Neuronal stem cell (in vitro differentiated cells): ENCODE data around the gene ST14.

Source experiments
- DNase-seq: peaks from one replicate; pipeline ENCODE4 v3.0.0-alpha.2; 2013; ENCODE audit warnings: low spot score
- H2AFZ ChIP-seq: one replicate; pipeline ENCODE4 v1.6.1; 2013; ENCODE audit warnings: mild to moderate bottlenecking, low read length, inconsistent platforms
- H2AK5ac ChIP-seq: 2 replicates; pipeline ENCODE4 v1.6.1; 2013; ENCODE audit warnings: low read depth, mild to moderate bottlenecking, inconsistent platforms, low read length, moderate library complexity, mixed read lengths
- H2BK120ac ChIP-seq: 2 replicates; pipeline ENCODE4 v1.6.1; 2013; ENCODE audit warnings: low read depth, mild to moderate bottlenecking, inconsistent platforms, low read length, moderate library complexity, mixed read lengths
- H2BK12ac ChIP-seq: one replicate; pipeline ENCODE4 v1.6.1; 2013; ENCODE audit warnings: low read length, inconsistent platforms
- H2BK15ac ChIP-seq: 2 replicates; pipeline ENCODE4 v1.6.1; 2013; ENCODE audit warnings: mild to moderate bottlenecking, low read length, inconsistent platforms, mixed read lengths
- H2BK5ac ChIP-seq: one replicate; pipeline ENCODE4 v1.6.1; 2013; ENCODE audit warnings: inconsistent platforms, mild to moderate bottlenecking, low read length, moderate library complexity
- H3K14ac ChIP-seq: one replicate; pipeline ENCODE4 v1.6.1; 2013; ENCODE audit warnings: low read length, inconsistent platforms
- H3K18ac ChIP-seq: 2 replicates; pipeline ENCODE4 v1.6.1; 2013; ENCODE audit warnings: low read length, inconsistent platforms
- H3K23ac ChIP-seq: 2 replicates; pipeline ENCODE4 v1.6.1; 2013; ENCODE audit warnings: low read depth, mild to moderate bottlenecking, mixed read lengths, low read length, inconsistent platforms; ENCODE audit not compliant: poor library complexity
- H3K27ac ChIP-seq: replicated peaks from 3 replicates; pipeline ENCODE4 v1.5.1; 2013; ENCODE audit warnings: low read length, inconsistent platforms
- H3K27me3 ChIP-seq, 3 experiments: 2 replicates each; pipeline ENCODE4 v1.6.1; 2013; ENCODE audit warnings: low read length in 3 of 3, mild to moderate bottlenecking in 2 of 3, inconsistent platforms in 1 of 3, low read depth in 1 of 3, mixed read lengths in 1 of 3, moderate library complexity in 1 of 3; ENCODE audit not compliant: control insufficient read depth in 3 of 3, insufficient read depth in 3 of 3
- H3K36me3 ChIP-seq, 2 donors: replicated peaks in 1 of 2; 2 replicates each; pipeline ENCODE4 v1.6.1; 2013; ENCODE audit warnings: low read length in 2 of 2; ENCODE audit not compliant: control insufficient read depth in 2 of 2, insufficient read depth in 2 of 2
- H3K4ac ChIP-seq: 2 replicates; pipeline ENCODE4 v1.6.1; 2013; ENCODE audit warnings: inconsistent platforms, mild to moderate bottlenecking, low read length, moderate library complexity
- H3K4me1 ChIP-seq, 2 donors: 1 replicate in 1 of 2; 2 replicates in 1 of 2; pipeline ENCODE4 v1.6.1; 2013; ENCODE audit warnings: low read length in 2 of 2, low read depth in 1 of 2; ENCODE audit not compliant: control insufficient read depth in 2 of 2, insufficient read depth in 1 of 2
- H3K4me2 ChIP-seq: one replicate; pipeline ENCODE4 v1.6.1; 2013; ENCODE audit warnings: mild to moderate bottlenecking, low read length, inconsistent platforms; ENCODE audit not compliant: insufficient read depth, poor library complexity, severe bottlenecking
- H3K4me3 ChIP-seq, 2 donors: 2 replicates each; pipeline ENCODE4 v1.5.1; 2013; ENCODE audit warnings: low read length in 2 of 2, mild to moderate bottlenecking in 2 of 2, inconsistent platforms in 1 of 2, moderate library complexity in 1 of 2
- H3K79me1 ChIP-seq: one replicate; pipeline ENCODE4 v1.6.1; 2013; ENCODE audit warnings: low read depth, mild to moderate bottlenecking, inconsistent platforms, low read length, moderate library complexity
- H3K9ac ChIP-seq: one replicate; pipeline ENCODE4 v1.6.1; 2013; ENCODE audit warnings: mild to moderate bottlenecking, low read depth, low read length, inconsistent platforms; ENCODE audit not compliant: poor library complexity
- H3K9me3 ChIP-seq, 2 donors: replicated peaks in 1 of 2; 2 replicates each; pipeline versions ENCODE3 to v1.6.1; 2013; ENCODE audit warnings: low read length in 2 of 2, mild to moderate bottlenecking in 2 of 2, inconsistent platforms in 1 of 2, low read depth in 1 of 2, mixed read lengths in 1 of 2, moderate library complexity in 1 of 2; ENCODE audit not compliant: control insufficient read depth in 2 of 2, insufficient read depth in 1 of 2
- H4K8ac ChIP-seq: one replicate; pipeline ENCODE4 v1.6.1; 2013; ENCODE audit warnings: low read depth, mild to moderate bottlenecking, inconsistent platforms, low read length, moderate library complexity
- H4K91ac ChIP-seq: one replicate; pipeline ENCODE4 v1.6.1; 2013; ENCODE audit warnings: low read length, low read depth, mild to moderate bottlenecking, inconsistent platforms; ENCODE audit not compliant: poor library complexity
- WGBS, 2 donors: extraction: QIAGEN DNeasy Blood & Tissue Kit; methylation state at CpG; one replicate each; pipeline ENCODE4 v1.1.7; 2013; ENCODE audit warnings: missing lambda C conversion rate in 2 of 2, mixed read lengths in 1 of 2; ENCODE audit not compliant: insufficient read length in 2 of 2, insufficient replicate concordance in 1 of 2; ENCODE audit errors: extremely low coverage in 2 of 2; 5-methylcytosine and 5-hydroxymethylcytosine counted together

ST14 gene

GRCh38 chr11:130204703-130205095 is 45.1 kb downstream of the ST14 start:
- Histone ChIP-seq H3K18ac (no peak overlapping the region), H3K36me3 (no peaks in the 10 kb centered on the region), H3K4me1 (no peaks in the 10 kb centered on the region), H2AFZ (no peak overlapping the region), H3K4ac (no peak overlapping the region), H2AK5ac (peak overlapping the region; percentile 53), H3K27me3 (peaks cover 0 to 17% (median 0%) of the 10 kb centered on the region in 3 experiments), H3K23ac (no peak overlapping the region), H3K9me3 (peaks cover 5 to 10% of the 10 kb centered on the region in 2 donors), H4K91ac (no peak overlapping the region), H2BK15ac (no peak overlapping the region), H3K79me1 (no peaks in the 10 kb centered on the region), H2BK5ac (no peak overlapping the region), H2BK12ac (no peak overlapping the region), H2BK120ac (no peak overlapping the region), H3K9ac (no peak overlapping the region), H3K27ac (no peak overlapping the region), H4K8ac (no peak overlapping the region), H3K14ac (no peak overlapping the region), H3K4me2 (no peak overlapping the region), H3K4me3 (no peak overlapping the region)
- no CpG with 5 or more reads among the region's 11 CpGs for WGBS, 2 donors
- DNase-seq: no peak

GRCh38 chr11:130206141-130206540 is 46.6 kb downstream of the ST14 start:
- WGBS, 2 donors: no CpG with 5 or more reads among the region's 22 CpGs
- no peak overlapping the region for H3K27ac ChIP-seq
- H2AK5ac ChIP-seq: no peak overlapping the region
- H3K4me3 ChIP-seq: no peak overlapping the region
- no peak overlapping the region for H3K4ac ChIP-seq
- H3K79me1 ChIP-seq: no peaks in the 10 kb centered on the region
- no peak overlapping the region for H2BK120ac ChIP-seq
- no peak overlapping the region for H2BK15ac ChIP-seq
- no peaks in the 10 kb centered on the region for H3K4me1 ChIP-seq
- no peak overlapping the region for H3K23ac ChIP-seq
- H4K91ac ChIP-seq: no peak overlapping the region
- peaks cover 0 to 29% (median 0%) of the 10 kb centered on the region in 3 experiments for H3K27me3 ChIP-seq
- no peak overlapping the region for H3K9ac ChIP-seq
- no peak overlapping the region for H3K18ac ChIP-seq
- DNase-seq: no peak
- H2AFZ ChIP-seq: no peak overlapping the region
- H3K14ac ChIP-seq: no peak overlapping the region
- no peak overlapping the region for H2BK12ac ChIP-seq
- H2BK5ac ChIP-seq: no peak overlapping the region
- no peak overlapping the region for H4K8ac ChIP-seq
- H3K36me3 ChIP-seq: no peaks in the 10 kb centered on the region
- H3K4me2 ChIP-seq: no peak overlapping the region
- H3K9me3 ChIP-seq: peaks cover 5 to 10% of the 10 kb centered on the region in 2 donors

GRCh38 chr11:130208241-130209127 is 48.9 kb downstream of the ST14 start:
- H2BK12ac ChIP-seq: no peak overlapping the region
- H3K36me3 ChIP-seq: no peaks in the 10 kb centered on the region
- H2AK5ac ChIP-seq: peak overlapping the region; percentile 90
- peak overlapping the region in 1 of 2 donors; percentile 53 for H3K4me3 ChIP-seq
- H3K27me3 ChIP-seq: peaks cover 0 to 35% (median 5%) of the 10 kb centered on the region in 3 experiments
- H3K4me1 ChIP-seq: no peaks in the 10 kb centered on the region
- no peak overlapping the region for H4K91ac ChIP-seq
- H4K8ac ChIP-seq: no peak overlapping the region
- H3K9ac ChIP-seq: peak overlapping the region; percentile 12
- H3K18ac ChIP-seq: peak overlapping the region; percentile 67
- H2BK15ac ChIP-seq: no peak overlapping the region
- no peak overlapping the region for H2AFZ ChIP-seq
- no peak overlapping the region for H3K4me2 ChIP-seq
- H2BK120ac ChIP-seq: no peak overlapping the region
- no peaks in the 10 kb centered on the region for H3K9me3 ChIP-seq
- H3K79me1 ChIP-seq: no peaks in the 10 kb centered on the region
- H3K27ac ChIP-seq: no peak overlapping the region
- no CpG with 5 or more reads among the region's 45 CpGs for WGBS, 2 donors
- no peak overlapping the region for H3K23ac ChIP-seq
- H3K4ac ChIP-seq: no peak overlapping the region
- no peak for DNase-seq
- no peak overlapping the region for H3K14ac ChIP-seq
- H2BK5ac ChIP-seq: no peak overlapping the region

- H3K18ac ChIP-seq: peak overlapping the region; percentile 58
- no CpG with 5 or more reads among the region's 53 CpGs for WGBS, 2 donors
Measured at GRCh38 chr11:130209128-130209932, 49.7 kb downstream of the ST14 start.

More at GRCh38 chr11:130209128-130209932, 49.7 kb downstream of the ST14 start:
- Histone ChIP-seq H3K4me3 (no peak overlapping the region), H2AFZ (no peak overlapping the region), H3K14ac (peak overlapping the region; percentile 10), H3K4me2 (no peak overlapping the region), H4K8ac (no peak overlapping the region), H3K27ac (no peak overlapping the region), H2BK5ac (peak overlapping the region; percentile 48), H2BK12ac (no peak overlapping the region), H2AK5ac (peak overlapping the region; percentile 66), H3K36me3 (no peaks in the 10 kb centered on the region), H3K79me1 (no peaks in the 10 kb centered on the region), H3K27me3 (peaks cover 0 to 41% (median 5%) of the 10 kb centered on the region in 3 experiments), H3K9me3 (peaks cover 0 to 2% of the 10 kb centered on the region in 2 donors), H3K4ac (no peak overlapping the region), H2BK120ac (no peak overlapping the region), H3K9ac (no peak overlapping the region), H3K4me1 (no peaks in the 10 kb centered on the region), H4K91ac (no peak overlapping the region), H3K23ac (peak overlapping the region; percentile 26), H2BK15ac (no peak overlapping the region)
- DNase-seq: no peak
